GM21529 (cell line): ENCODE data around the gene AGPAT4.

Source experiments
- ATAC-seq: cut with Tn5 transposase; IDR thresholded peaks from one replicate; pipeline ENCODE4 v1.9.1; 2021; ENCODE audit not compliant: unreplicated experiment

The AGPAT4 gene

DNA sequence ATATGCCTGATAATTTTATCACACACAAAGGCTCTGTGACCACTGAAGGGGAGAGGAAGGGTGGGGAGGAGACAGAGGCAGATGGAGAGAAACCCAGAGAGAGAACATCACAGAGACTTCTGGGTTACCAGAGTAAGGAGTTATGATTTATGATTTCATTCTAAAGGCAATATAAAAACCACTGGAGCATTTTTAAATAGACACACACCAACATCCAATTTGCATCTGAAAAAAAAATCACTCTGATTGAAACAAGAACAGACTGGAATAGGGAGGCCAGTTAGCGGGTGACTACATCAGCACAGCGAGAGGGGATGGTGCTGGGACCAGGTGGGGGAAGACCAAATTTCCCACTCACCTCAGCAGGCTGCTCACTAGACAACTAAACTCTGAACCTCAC lies 104.8 kb downstream of the AGPAT4 start:
- ATAC-seq, result no peak

DNA sequence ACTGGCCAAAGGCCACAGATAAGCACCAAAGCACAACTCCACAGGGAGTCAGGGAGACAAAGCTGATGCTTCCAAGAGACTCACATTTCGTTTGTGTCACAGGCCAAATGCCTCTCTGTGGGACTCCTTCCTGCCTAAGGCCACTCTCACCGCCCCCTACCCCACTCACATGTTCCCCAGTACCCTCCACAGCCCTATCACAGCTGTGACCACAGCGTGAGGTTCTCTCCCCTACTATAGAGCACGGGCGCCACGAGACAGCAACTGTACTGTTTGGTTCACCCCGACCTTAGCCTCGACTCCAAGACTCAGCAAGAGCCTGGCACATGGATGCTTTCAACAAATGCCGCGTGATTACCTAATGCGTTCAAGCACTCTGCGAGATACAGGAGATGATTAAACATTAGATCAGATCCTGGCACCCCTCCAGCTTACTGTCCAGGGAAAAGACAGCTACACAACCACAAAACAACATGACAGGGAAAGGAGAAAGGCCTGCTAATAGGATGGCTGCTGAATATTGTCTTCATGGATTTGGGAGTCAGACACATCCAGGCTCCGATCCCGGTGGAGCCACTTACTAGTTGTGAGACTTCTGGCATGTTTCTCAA lies 105.5 kb downstream of the AGPAT4 start:
- ATAC-seq, result no peak

DNA sequence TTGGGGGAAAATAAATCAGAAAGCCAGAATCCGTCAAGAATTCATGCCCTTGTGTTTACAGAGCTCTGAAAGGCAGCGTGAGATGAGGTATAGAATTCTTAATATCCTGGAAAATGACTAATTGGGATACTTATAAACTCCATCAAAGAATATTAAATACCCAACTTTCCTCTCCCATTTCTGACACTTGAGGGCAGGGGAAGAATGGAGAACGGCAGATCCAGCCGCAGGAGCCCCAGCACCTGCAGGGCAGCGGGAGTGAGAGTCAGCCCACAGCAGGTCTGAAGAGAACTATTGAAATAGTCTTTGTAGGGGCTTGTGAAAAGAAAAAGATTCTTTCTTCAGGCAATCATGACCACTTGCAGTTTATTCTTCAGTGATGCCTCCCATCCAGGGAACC lies 107.2 kb downstream of the AGPAT4 start:
- ATAC-seq, result no peak

DNA sequence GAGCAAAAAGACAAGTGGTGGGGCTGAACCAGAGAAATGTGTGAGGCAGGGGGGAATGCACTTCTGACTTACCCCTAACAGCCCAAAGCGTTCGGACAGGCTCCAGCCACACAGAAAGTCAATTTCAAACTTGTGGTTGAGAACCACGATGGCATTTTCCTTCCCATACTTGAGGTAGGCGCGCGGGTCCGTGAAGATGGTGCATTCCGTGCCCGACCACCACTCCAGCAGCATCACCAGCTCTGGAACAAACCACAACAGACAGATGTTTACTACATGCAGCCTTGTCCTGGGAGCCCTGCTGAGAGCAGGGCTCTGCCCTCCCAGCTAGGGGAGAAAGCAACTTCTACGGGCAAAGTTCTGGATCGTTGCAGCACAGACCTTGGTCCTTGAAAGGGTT lies 107.7 kb downstream of the AGPAT4 start:
- ATAC-seq, result no peak

DNA sequence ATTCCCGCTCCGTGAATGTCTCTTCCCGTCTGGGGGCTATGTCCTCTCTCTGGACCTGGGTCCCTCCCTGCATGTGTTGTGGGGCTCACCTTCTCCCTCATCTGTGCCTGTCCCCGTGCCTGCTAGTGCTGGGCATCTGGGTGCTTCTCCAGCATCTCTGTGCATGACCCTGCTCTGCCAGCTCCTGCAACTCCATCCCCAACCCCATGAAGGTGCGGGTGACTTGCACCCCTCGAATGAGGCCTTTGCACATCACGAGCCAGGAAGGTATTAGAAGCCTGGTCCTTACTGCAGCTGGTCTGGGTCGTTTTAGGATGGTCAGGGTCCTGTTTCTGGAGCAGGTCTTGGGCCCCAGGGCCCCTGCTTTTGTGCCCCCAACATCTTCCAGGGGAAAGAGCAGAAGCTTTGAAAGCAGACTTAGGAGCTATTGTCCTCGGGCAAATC lies 109.7 kb downstream of the AGPAT4 start:
- ATAC-seq, result no peak

DNA sequence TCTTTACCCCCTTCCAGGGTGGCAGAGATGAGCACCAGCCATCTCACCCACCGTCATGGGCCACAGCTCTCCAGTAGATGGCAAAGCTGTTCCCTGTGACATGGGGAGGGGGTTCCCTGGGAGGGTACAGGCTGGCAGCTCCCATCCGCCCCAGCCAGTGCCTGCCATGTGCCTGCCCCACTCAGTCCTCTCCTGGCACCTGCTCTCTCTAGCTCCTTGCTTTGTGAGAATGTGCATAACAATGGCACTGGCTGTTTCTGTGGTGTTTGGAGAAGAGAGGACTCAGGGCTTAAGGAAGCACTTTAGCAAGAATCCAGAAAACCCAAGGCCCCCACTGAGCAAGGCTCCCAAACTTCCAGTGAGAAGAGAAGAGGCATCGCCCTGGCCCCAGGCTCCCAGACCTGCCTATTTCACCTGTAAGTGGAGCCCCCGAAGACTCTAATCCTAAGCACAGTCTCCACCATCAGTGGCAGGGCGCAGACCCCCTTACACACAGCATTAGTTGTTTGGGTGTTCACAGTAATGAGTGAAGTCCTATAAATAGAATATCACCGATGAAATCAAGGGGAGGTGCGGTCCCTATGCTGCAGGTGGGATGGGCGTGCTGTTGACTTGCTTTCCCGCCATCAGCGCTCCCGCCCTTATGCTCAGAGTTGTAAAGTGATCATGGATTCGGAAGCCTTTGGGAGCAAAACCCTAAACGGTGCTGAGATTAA lies 110.2 kb downstream of the AGPAT4 start:
- ATAC-seq, result no peak

DNA sequence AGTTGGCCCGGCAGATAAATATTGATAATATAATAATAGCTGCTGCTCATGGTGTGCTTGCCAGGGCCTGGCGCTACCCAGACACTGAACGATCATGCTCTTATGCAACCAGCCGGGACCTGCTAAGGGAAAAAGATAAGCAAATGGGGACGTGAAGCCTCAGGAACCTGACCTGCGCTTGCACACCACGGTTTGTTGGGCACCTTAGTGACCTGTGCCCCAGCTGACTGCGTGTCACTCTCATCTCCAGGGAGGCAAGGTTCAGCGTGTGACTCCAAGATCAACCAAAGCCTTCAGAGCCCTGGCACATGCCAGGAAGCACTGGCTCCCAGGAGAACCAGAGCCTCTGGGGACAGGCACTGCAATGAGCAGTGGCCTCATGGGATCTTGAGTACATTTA lies 111.1 kb downstream of the AGPAT4 start:
- ATAC-seq, result no peak

DNA sequence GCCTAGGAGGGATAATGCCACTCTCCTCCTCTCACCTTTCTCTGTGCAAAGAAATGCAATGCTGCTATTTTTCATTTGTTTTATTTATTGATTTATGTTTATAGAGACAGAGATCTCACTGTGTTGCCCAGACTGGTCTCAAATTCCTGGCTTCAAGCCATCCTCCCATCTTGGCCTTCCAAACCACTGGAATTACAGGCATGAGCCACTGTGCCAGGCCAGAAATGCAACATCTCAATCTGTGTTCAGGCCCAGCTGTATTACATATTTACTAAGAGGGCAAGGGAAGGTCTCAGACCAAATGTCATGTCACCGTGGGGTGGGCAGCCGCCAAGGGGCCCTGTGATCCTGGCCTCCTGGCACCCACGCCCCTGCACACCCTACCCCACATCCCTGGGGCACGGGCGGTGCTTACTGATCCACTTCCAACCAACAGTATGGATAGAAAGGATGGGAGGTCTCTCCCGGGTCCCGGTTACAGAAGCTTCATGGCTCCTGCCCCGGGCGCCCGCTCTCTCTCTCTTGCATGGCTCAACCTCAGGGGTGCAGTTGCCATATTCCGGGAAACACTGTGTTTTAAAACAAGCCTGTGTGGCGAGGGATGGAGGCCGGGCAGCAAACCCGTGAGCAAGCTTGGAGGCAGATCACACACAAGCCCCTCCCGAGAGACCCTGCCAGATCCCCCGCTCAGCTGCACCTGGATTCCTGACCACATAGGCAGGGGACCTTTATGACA lies 111.8 kb downstream of the AGPAT4 start:
- ATAC-seq, result no peak

DNA sequence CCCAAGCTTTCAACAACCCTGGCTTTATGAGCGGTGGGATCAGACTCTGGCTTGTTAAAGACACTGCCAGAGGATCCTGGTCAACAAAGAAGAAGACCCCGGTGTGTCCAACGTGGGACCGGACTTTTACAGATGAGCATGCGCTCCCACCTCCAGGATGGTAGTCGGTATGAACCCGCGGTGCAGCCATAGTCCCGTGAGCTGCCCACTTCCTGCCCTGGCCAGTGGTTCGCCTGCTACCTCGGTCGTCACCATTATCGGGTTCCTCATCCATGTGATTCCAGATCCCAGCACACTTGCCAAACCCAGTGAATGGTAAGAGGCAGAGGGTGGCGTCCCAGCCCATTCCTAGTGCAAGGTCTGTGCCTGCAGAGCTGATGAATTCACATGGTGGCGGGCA lies 112.7 kb downstream of the AGPAT4 start:
- no peak for ATAC-seq

DNA sequence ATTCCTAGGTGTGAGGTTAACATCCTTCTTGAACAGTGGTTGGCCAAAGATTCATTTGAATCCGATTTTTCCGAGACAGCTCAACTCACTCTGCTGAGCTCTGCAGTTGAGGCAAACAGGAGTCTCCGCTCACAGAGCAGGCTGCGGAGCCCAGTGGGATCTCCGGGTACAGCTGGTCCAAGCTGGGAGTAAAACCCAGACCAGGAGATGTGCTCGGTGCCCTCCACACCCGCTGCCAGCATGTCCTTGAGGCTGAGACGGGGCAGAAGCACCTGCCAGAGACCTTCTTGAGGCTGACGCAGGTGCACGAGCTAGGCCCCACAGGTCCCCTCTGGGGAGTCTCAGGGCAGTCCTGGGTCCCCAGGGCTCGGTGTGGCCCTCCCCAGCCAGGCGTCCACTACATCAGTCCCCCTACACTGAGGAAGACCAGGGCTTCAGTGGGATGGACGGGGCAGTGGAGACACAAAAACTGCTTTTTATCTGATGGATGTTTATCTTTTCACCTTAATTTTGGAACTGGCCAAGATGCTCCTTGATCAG lies 119.0 kb downstream of the AGPAT4 start:
- no peak for ATAC-seq

DNA sequence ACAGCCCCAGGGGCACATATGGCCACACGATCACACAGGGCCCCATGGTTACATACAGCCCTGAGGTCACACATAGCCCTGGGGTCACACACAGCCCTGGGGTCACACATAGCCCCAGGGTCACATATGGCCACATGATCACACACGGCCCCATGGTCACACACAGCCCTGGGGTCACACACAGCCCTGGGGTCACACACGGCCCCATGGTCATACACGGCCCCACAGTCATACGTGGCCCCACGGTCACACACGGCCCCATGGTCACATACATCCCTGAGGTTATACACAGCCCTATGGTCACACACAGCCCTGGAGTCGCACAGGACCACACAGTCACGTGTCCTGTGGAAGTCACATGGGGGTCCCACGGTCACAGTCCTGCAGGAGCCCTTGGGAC lies 120.1 kb downstream of the AGPAT4 start:
- ATAC-seq, result no peak

DNA sequence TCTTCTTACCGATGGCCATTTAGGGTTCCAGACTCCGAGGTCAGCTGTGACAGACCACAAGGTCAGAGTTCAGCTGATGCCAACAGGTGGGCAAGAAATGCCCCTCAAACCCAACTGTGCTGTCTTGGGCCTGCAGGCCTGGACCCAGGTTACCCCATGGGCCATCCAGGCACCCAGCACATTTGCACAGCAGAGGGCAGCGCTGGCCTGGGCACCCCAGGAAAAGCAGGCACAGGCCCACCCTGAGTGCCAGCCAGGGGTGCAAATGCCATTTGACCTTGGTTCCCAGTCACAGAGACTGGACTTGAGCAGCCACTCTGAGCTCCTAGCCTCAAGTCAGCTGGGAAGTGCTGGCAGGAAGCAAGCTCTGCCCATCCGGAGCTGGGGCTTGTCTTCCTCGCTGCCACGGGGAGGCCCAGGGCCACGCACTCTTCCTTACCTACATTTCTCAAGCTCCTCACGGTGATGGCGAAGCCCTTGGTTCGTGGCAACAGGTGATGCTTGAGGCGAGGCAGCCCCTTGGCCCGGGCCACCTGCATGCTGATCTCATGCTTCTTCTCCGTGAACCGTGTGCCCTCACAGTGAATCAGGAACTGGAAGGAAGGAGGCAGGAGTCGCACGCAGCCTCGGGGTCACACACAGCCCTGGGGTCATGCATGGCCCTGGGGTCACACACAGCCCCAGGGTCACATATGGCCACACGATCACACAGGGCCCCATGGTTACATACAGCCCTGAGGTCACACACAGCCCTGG lies 120.8 kb downstream of the AGPAT4 start:
- no peak for ATAC-seq

DNA sequence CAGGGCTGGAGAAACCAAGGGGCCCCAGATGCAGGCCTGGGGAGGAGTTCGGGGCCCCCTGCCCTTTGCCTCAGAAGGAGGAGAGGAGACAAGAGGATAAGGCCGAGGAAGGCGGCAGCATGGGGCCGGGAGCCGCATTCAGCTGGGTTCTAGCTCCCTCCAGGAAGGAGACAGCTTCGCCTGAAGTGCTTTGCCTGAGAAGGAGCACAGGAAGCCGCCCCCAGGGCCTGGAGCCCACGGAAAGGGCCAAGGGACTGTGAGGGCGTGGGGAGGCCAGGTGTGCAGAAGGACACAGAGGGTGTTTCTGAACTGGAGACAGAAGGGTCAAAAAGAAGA lies 121.4 kb downstream of the AGPAT4 start:
- ATAC-seq, result no peak

DNA sequence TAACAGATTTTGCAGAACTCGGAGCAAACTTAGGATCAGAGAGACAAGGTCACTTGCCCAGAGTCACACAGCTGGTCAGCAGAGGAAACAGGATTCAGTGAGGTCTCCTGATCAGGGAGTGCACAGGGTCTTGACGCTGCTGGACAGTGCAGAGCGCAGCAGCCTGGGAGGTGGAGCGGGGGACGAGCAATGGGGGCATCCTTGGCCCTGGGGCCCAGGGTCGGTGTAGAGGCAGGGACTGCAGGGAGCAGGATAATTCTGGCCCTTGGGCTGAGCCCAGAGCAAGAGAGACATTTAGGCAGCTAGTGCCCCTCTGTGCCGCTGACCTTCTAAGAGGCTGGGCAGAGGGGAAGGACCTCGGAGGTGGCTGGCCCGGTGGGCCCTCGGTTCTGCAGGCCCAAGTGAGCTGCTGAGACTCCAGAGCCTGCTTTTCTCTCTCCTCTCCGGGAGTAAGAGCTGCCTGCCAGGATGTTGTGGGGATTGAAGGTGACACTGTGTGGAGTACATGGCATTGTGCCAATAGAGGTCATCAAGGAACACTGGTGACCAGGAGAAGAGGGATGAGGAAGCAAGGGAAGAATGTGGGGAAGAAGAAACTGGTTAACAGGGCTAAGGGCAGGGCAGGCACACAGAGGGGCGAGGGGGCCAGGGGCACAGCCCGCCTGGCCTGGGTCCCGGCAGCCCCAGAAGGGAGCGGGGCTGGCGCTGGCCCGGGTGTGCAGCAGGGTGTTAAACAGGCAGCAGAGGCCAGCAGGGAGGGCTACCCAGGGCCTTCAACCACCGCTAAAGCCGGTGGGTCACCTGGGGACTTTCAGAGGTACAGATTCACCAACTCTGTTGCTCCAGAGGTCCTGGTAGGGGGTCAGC lies 122.0 kb downstream of the AGPAT4 start:
- ATAC-seq, result no peak

DNA sequence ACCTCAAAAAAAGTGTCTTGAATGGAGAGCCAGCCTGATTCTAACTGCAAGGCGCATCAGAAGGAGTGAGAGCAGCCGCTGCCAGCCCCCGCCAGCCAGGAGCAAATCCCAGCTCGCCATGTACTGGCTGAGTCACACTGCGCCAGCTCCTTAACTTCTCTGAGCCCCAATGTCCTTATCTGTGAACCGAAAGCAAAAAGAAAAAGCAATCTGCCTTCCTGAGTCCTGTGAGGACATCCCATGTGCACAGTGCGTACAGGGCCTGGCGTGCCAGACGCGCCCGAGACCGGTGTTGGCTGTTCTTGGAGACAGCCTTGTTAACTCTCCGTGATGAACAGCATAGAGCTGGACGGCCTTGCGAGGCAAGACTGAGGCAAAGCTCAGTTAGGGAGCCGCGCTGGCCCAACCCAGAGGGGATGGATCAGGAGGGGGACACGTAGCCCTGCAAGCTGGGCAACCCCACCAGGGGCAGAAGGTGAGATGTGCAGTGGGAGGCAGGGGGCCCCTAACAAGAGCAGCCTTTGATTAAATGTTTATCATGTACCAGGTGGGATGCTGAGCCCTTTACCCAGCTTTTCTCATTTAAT lies 122.7 kb downstream of the AGPAT4 start:
- no peak for ATAC-seq

DNA sequence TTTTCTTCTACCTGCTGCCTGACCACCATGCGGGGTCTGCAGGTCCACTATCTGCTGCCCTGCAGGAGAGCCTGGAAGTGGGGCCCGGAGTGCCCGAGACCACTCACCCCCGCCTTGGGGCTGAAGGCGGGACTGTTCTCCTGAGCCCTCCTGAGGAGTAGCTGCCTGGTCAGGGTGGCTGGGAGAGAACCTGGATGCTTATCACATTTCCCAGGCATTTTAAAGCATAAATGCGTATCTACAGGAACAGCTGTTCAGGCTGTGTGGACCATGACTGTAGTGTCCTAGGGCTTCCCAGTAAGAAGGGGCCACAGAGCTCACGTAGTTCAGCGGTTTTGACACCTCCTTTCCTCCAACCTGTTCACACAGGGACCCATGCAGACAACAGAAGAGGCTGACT lies 123.3 kb downstream of the AGPAT4 start:
- no peak for ATAC-seq

DNA sequence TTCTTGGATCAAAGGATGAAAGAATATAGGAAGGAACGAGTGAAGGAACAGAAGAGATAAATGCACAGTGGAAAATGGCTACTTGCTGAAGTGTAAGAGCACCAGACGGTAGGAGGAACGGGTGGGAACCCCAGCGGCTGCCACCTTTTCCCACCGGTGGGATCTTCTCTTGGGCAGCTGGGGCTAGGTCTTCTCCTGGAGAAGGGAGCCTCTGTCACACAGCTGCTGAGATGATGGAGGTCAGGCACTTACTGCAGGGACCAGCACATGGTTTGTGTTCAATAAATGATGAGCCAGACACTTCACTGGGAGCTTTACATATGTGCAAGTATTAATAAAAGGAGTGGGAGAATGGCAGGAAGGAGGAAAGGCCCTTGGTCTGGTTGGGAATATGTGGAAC lies 123.7 kb downstream of the AGPAT4 start:
- no peak for ATAC-seq

DNA sequence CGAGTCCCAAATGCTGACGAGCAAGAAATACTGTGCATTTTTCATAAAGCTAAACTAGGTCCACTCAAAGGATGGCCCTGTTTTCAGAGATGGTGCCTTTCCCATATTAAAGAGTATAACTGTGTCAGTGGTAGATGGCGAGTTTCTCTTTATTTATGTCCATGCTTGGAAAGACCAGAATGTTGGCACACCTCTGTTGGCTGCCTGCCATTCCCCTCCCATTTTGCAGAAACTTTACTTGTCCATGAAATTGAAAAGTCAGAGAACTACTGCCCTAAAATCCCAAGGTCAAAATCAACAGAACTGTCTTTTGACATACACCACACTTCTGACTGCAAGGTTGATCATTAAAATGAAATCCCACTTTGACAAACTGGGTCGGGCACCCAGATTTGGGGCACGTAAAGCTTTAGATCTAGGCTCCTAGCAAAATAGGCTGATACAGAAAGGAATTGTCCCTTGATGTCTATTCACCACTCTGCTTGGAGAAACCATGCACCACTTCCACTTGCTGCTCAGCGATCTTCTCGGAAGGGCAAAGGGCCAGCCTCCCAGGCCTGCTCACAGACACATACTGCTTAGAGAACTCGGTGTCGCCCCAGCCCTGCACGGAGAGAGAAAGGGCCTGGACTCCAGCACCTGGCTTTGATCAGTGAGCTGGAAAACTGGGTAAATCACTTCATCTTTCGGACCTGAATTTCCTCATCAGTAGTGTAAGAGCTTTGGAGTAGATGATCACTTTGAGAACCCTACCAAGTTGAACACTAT lies 130.0 kb downstream of the AGPAT4 start:
- no peak for ATAC-seq

DNA sequence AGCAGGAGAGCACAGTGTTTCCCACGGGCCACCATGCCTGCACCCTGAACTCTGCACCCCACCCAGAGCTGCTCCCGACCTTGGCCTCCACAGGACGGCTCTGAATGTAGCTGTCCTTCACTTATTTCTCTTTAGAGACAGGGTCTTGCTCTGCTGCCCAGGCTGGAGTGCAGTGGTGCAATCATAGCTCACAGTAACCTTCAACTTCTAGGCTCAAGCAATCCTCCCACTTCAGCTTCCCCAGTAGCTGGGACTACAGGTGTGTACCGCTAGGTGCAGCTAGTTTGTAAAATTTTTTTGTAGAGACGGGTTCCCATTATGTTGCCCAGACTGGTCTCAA lies 130.9 kb downstream of the AGPAT4 start:
- no peak for ATAC-seq
